ENCODE data around the gene DIDO1.

DIDO1 gene

GRCh38 chr20:62962221-62962879, 36.0 kb upstream of the DIDO1 start:
- TF ChIP-seq POLR2AphosphoS5 (IDR thresholded peaks at IDR 0.05; ENCODE audit: low read depth, low read length) (no peak), REST (IDR thresholded peaks at IDR 0.05; ENCODE audit: insufficient read depth in 1 of 2, low read depth in 2 of 2, low read length in 2 of 2) (no peak), TAF1 (IDR thresholded peaks at IDR 0.05; ENCODE audit: borderline replicate concordance, insufficient read depth, low read length) (no peak), FOXP2 (optimal IDR thresholded peaks at IDR 0.05; ENCODE audit: borderline replicate concordance, extremely low read depth, extremely low read length, insufficient read depth) (no peak), SIN3A (IDR thresholded peaks at IDR 0.05; ENCODE audit: borderline replicate concordance, insufficient read depth, low read length) (no peak)

- no peak for TF ChIP-seq TAF1 (IDR thresholded peaks at IDR 0.05; ENCODE audit: borderline replicate concordance, insufficient read depth, low read length)
- no peak for TF ChIP-seq FOXP2 (optimal IDR thresholded peaks at IDR 0.05; ENCODE audit: borderline replicate concordance, extremely low read depth, extremely low read length, insufficient read depth)
- no peak for TF ChIP-seq POLR2AphosphoS5 (IDR thresholded peaks at IDR 0.05; ENCODE audit: low read depth, low read length)
- TF ChIP-seq SIN3A (IDR thresholded peaks at IDR 0.05; ENCODE audit: borderline replicate concordance, insufficient read depth, low read length): no peak
- no peak for TF ChIP-seq REST (IDR thresholded peaks at IDR 0.05; ENCODE audit: insufficient read depth in 1 of 2, low read depth in 2 of 2, low read length in 2 of 2)
These were observed 35.5 kb upstream of the DIDO1 start for GRCh38 chr20:62961799-62962198.

- no peak for TF ChIP-seq POLR2AphosphoS5 (IDR thresholded peaks at IDR 0.05; ENCODE audit: low read depth, low read length)
- TF ChIP-seq FOXP2 (optimal IDR thresholded peaks at IDR 0.05; ENCODE audit: borderline replicate concordance, extremely low read depth, extremely low read length, insufficient read depth): no peak
- no peak for TF ChIP-seq TAF1 (IDR thresholded peaks at IDR 0.05; ENCODE audit: borderline replicate concordance, insufficient read depth, low read length)
- no peak for TF ChIP-seq SIN3A (IDR thresholded peaks at IDR 0.05; ENCODE audit: borderline replicate concordance, insufficient read depth, low read length)
- no peak for TF ChIP-seq REST (IDR thresholded peaks at IDR 0.05; ENCODE audit: insufficient read depth in 1 of 2, low read depth in 2 of 2, low read length in 2 of 2)
These were observed 35.0 kb upstream of the DIDO1 start for GRCh38 chr20:62961310-62961783.

- TF ChIP-seq FOXP2 (optimal IDR thresholded peaks at IDR 0.05; ENCODE audit: borderline replicate concordance, extremely low read depth, extremely low read length, insufficient read depth) (no peak), TAF1 (IDR thresholded peaks at IDR 0.05; ENCODE audit: borderline replicate concordance, insufficient read depth, low read length) (no peak), REST (IDR thresholded peaks at IDR 0.05; ENCODE audit: insufficient read depth in 1 of 2, low read depth in 2 of 2, low read length in 2 of 2) (no peak), SIN3A (IDR thresholded peaks at IDR 0.05; ENCODE audit: borderline replicate concordance, insufficient read depth, low read length) (no peak)
These were observed 33.7 kb upstream of the DIDO1 start for GRCh38 chr20:62959998-62960436.
